Measurements from ENCODE around the gene ANXA2.

ANXA2 gene

GRCh38 chr15:60326343-60326742, 71.4 kb downstream of the ANXA2 start:
- no peak for TF ChIP-seq CTCF (IDR thresholded peaks at IDR 0.05)
- H3K4me3 ChIP-seq (ENCODE audit: low read depth, low read length): no peak overlapping the region
- H3K27me3 ChIP-seq (ENCODE audit: control insufficient read depth, insufficient read depth, low read length): no peaks in the 10 kb centered on the region

GRCh38 chr15:60325905-60326304, 71.9 kb downstream of the ANXA2 start:
- Histone ChIP-seq H3K27ac (no peak overlapping the region), H2AFZ (no peak overlapping the region), H3K36me3 (ENCODE audit: control insufficient read depth, insufficient read depth, low read length) (no peaks in the 10 kb centered on the region), H3K79me2 (no peaks in the 10 kb centered on the region), H3K4me3 (ENCODE audit: low read depth, low read length) (no peak overlapping the region), H3K4me1 (no peaks in the 10 kb centered on the region), H3K9ac (no peak overlapping the region), H3K9me3 (ENCODE audit: control insufficient read depth, low read length) (no peaks in the 10 kb centered on the region), H3K4me2 (ENCODE audit: low read length) (no peak overlapping the region), H3K27me3 (ENCODE audit: control insufficient read depth, insufficient read depth, low read length) (no peaks in the 10 kb centered on the region)
- TF ChIP-seq CTCF (IDR thresholded peaks at IDR 0.05): no peak

More at GRCh38 chr15:60326343-60326742, 71.4 kb downstream of the ANXA2 start:
- no peak overlapping the region for H3K4me2 ChIP-seq (ENCODE audit: low read length)
- H3K79me2 ChIP-seq: no peaks in the 10 kb centered on the region
- no peak overlapping the region for H3K9ac ChIP-seq
- H3K36me3 ChIP-seq (ENCODE audit: control insufficient read depth, insufficient read depth, low read length): no peaks in the 10 kb centered on the region
- no peak overlapping the region for H2AFZ ChIP-seq
- H3K4me1 ChIP-seq: no peaks in the 10 kb centered on the region
- H3K9me3 ChIP-seq (ENCODE audit: control insufficient read depth, low read length): no peaks in the 10 kb centered on the region
- no peak overlapping the region for H3K27ac ChIP-seq

- H3K9me3 ChIP-seq (ENCODE audit: control insufficient read depth, low read length): no peaks in the 10 kb centered on the region
- no peak overlapping the region for H3K4me2 ChIP-seq (ENCODE audit: low read length)
- H2AFZ ChIP-seq: no peak overlapping the region
- H3K4me1 ChIP-seq: no peaks in the 10 kb centered on the region
- H3K27ac ChIP-seq: no peak overlapping the region
- no peaks in the 10 kb centered on the region for H3K79me2 ChIP-seq
- H3K27me3 ChIP-seq (ENCODE audit: control insufficient read depth, insufficient read depth, low read length): no peaks in the 10 kb centered on the region
- no peak overlapping the region for H3K9ac ChIP-seq
- no peak overlapping the region for H3K4me3 ChIP-seq (ENCODE audit: low read depth, low read length)
- no peak for TF ChIP-seq CTCF (IDR thresholded peaks at IDR 0.05)
- H3K36me3 ChIP-seq (ENCODE audit: control insufficient read depth, insufficient read depth, low read length): no peaks in the 10 kb centered on the region
Measured at GRCh38 chr15:60324706-60325438, 72.9 kb downstream of the ANXA2 start.

- H3K27ac ChIP-seq: no peak overlapping the region
- H3K4me1 ChIP-seq: no peaks in the 10 kb centered on the region
- no peaks in the 10 kb centered on the region for H3K79me2 ChIP-seq
- H3K36me3 ChIP-seq (ENCODE audit: control insufficient read depth, insufficient read depth, low read length): no peaks in the 10 kb centered on the region
- H3K27me3 ChIP-seq (ENCODE audit: control insufficient read depth, insufficient read depth, low read length): no peaks in the 10 kb centered on the region
- H2AFZ ChIP-seq: no peak overlapping the region
- H3K9ac ChIP-seq: no peak overlapping the region
- H3K4me3 ChIP-seq (ENCODE audit: low read depth, low read length): no peak overlapping the region
- no peak for TF ChIP-seq CTCF (IDR thresholded peaks at IDR 0.05)
- H3K9me3 ChIP-seq (ENCODE audit: control insufficient read depth, low read length): no peaks in the 10 kb centered on the region
- no peak overlapping the region for H3K4me2 ChIP-seq (ENCODE audit: low read length)
Measured at GRCh38 chr15:60323322-60323721, 74.5 kb downstream of the ANXA2 start.

- Histone ChIP-seq H3K4me1 (no peaks in the 10 kb centered on the region), H3K9ac (no peak overlapping the region), H2AFZ (no peak overlapping the region), H3K9me3 (ENCODE audit: control insufficient read depth, low read length) (no peaks in the 10 kb centered on the region), H3K4me2 (ENCODE audit: low read length) (no peak overlapping the region), H3K27ac (no peak overlapping the region), H3K79me2 (no peaks in the 10 kb centered on the region), H3K36me3 (ENCODE audit: control insufficient read depth, insufficient read depth, low read length) (no peaks in the 10 kb centered on the region), H3K27me3 (ENCODE audit: control insufficient read depth, insufficient read depth, low read length) (no peaks in the 10 kb centered on the region), H3K4me3 (ENCODE audit: low read depth, low read length) (no peak overlapping the region)
- TF ChIP-seq CTCF (IDR thresholded peaks at IDR 0.05): no peak
Measured at GRCh38 chr15:60320365-60320764, 77.4 kb downstream of the ANXA2 start.

All from parathyroid adenoma (tissue), 2 donors.